Heart left ventricle (tissue), 13 donors: ENCODE results near the gene RCBTB2.

Experiments used
- POLR2A ChIP-seq, 2 donors: fragments of 450-650 bp; IDR thresholded peaks; one replicate each; pipeline ENCODE4 v1.6.1; 2017; ENCODE audit warnings: antibody characterized with exemption in 2 of 2, mild to moderate bottlenecking in 2 of 2, moderate library complexity in 2 of 2
- TF ChIP-seq, protein P1 (sequence below), 12 donors: fragments of 200-600 bp; sonication (generic) in 4 of 12; IDR thresholded peaks; one replicate each; pipeline versions ENCODE4 v1.5.0 to v1.8.0; 2018 to 2022; ENCODE audit warnings: antibody characterized with exemption in 12 of 12, mild to moderate bottlenecking in 5 of 12
- donor health status: ischemic (EF 13 %, LVEDD 7.1; RV severe dilation, severe dysfunction).
- donor health status: DM: no; HTN: yes; CAD: no.
- donor health status: DM: no; HTN: no; CAD: no.
- donor health status: ischemic (EF 25% LVEDD 6.9; RV normal size, moderate dysfunction).
- donor health status: ischemic (EF 25% LVEDD 5.7; RV mildly dilated, moderate dysfunction).
- donor health status: ischemic (EF 35%, LVEDD 5.7; RV mildly dilated, moderate dysfunction).
- donor health status: nonischemic (EF 11% LVEDD 7.7; RV severe dilation, severe dysfunction).
- donor health status: DM: yes; HTN: yes; CAD: no.
- donor health status: PGD.
- donor health status: ischemic (EF 29% LVEDD 5.4; RV normal size, mild dysfunction).
- donor health status: nonischemic (EF 23%, LVEDD 6.1; RV moderate dilation, normal function).

DNA sequence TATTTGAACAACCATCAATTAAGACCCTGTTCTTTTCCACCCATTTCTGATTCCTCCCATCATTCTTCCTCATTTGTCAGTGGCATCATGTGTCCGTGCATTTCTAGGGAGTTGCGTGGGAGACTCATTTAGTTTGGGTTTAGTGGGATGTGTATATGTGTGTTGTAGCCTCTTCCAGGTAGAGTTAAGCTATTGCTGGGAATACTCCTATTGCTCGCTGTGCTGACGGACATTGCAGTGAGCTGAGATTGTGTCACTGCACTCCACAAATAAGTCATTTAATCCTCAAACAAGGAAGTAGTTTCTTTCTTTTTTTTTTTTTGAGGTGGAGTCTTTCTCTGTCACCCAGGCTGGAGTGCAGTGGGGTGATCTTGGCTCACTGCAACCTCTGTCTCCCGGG lies 42.2 kb upstream of the RCBTB2 start:
- TF ChIP-seq, protein P1, sequence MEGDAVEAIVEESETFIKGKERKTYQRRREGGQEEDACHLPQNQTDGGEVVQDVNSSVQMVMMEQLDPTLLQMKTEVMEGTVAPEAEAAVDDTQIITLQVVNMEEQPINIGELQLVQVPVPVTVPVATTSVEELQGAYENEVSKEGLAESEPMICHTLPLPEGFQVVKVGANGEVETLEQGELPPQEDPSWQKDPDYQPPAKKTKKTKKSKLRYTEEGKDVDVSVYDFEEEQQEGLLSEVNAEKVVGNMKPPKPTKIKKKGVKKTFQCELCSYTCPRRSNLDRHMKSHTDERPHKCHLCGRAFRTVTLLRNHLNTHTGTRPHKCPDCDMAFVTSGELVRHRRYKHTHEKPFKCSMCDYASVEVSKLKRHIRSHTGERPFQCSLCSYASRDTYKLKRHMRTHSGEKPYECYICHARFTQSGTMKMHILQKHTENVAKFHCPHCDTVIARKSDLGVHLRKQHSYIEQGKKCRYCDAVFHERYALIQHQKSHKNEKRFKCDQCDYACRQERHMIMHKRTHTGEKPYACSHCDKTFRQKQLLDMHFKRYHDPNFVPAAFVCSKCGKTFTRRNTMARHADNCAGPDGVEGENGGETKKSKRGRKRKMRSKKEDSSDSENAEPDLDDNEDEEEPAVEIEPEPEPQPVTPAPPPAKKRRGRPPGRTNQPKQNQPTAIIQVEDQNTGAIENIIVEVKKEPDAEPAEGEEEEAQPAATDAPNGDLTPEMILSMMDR (IDR thresholded peaks at IDR 0.05) = no peak
- no peak for TF ChIP-seq POLR2A (IDR thresholded peaks at IDR 0.05)
